K562 (cell line): ENCODE measurements around the gene PIGV. TPM values are rescaled to one million over a fixed set of nuclear protein-coding genes. Genes with fewer than 3 reads are reported as not detected.

Experiments used
- AFF4 ChIP-seq: sonication (generic); formaldehyde crosslinking; IDR thresholded peaks from 2 replicates; pipeline ENCODE4 v1.8.0; 2023; ENCODE audit warnings: mild to moderate bottlenecking, missing genetic modification reagents
- CEBPB ChIP-seq: fragments of 450-650 bp; IDR thresholded peaks from 2 replicates; pipeline ENCODE4 v1.6.1; 2016; ENCODE audit warnings: missing genetic modification characterization, missing compliant biosample characterization
- EHMT2 ChIP-seq: fragments of 450-650 bp; IDR thresholded peaks from 2 replicates; pipeline ENCODE4 v1.6.1; 2018; ENCODE audit warnings: antibody characterized with exemption
- ELK3 ChIP-seq: fragments of 450-650 bp; formaldehyde crosslinking; IDR thresholded peaks from 2 replicates; pipeline ENCODE4 v1.4.0; 2020; ENCODE audit warnings: mild to moderate bottlenecking
- IFI16 ChIP-seq: fragments of 250-450 bp; sonication (Bioruptor Pico); IDR thresholded peaks from 2 replicates; pipeline ENCODE4 v2.1.2; 2022; ENCODE audit warnings: mild to moderate bottlenecking, inconsistent platforms
- JUN ChIP-seq, 2 experiments: sonication (generic) in 1 of 2; formaldehyde crosslinking in 1 of 2; IDR thresholded peaks; 2 replicates each; pipeline versions ENCODE4 v1.6.1 to v1.8.0; 2012 to 2022; ENCODE audit warnings: borderline replicate concordance in 2 of 2, mild to moderate bottlenecking in 2 of 2, improper control_type of control experiment in 1 of 2, low read depth in 1 of 2, low read length in 1 of 2, missing genetic modification reagents in 1 of 2
- MAFK ChIP-seq: IDR thresholded peaks from 2 replicates; pipeline ENCODE4 v1.6.1; 2011; ENCODE audit warnings: low read length, improper control_type of control experiment
- MCM2 ChIP-seq: fragments of 450-650 bp; IDR thresholded peaks from 2 replicates; pipeline ENCODE4 v1.6.1; 2017; ENCODE audit warnings: low read depth, mild to moderate bottlenecking
- MEIS2 ChIP-seq: fragments of 450-650 bp; IDR thresholded peaks from 2 replicates; pipeline ENCODE4 v1.6.1; 2014; ENCODE audit warnings: mild to moderate bottlenecking; ENCODE audit not compliant: partially characterized antibody
- MNT ChIP-seq, 2 experiments: fragments of 450-650 bp; conservative IDR thresholded peaks; 2 replicates each; pipeline ENCODE4 v1.6.1; 2017; ENCODE audit warnings: mild to moderate bottlenecking in 2 of 2, moderate library complexity in 2 of 2
- NR1H2 ChIP-seq: sonication (generic); formaldehyde crosslinking; IDR thresholded peaks from 2 replicates; pipeline ENCODE4 v1.4.0; 2020; ENCODE audit warnings: mild to moderate bottlenecking, missing genetic modification reagents
- PRDM10 ChIP-seq: fragments of 450-650 bp; IDR thresholded peaks from 2 replicates; pipeline ENCODE4 v1.6.1; 2018; ENCODE audit not compliant: partially characterized antibody
- SNAPC5 ChIP-seq: fragments of 250-450 bp; sonication (Bioruptor Pico); IDR thresholded peaks from 2 replicates; pipeline ENCODE4 v1.8.0; 2021; ENCODE audit warnings: moderate library complexity, mild to moderate bottlenecking, inconsistent platforms
- STAT5A ChIP-seq: IDR thresholded peaks from 2 replicates; pipeline ENCODE4 v1.6.1; 2012; ENCODE audit warnings: low read length, inconsistent platforms, borderline replicate concordance
- U2AF1 ChIP-seq: fragments of 200-400 bp; formaldehyde crosslinking; optimal IDR thresholded peaks from 2 replicates; pipeline ENCODE3; 2017; ENCODE audit warnings: mild to moderate bottlenecking, low read depth, low read length, moderate library complexity
- ZFX ChIP-seq: sonication (generic); formaldehyde crosslinking; IDR thresholded peaks from 2 replicates; pipeline ENCODE4 v1.8.0; 2022; ENCODE audit warnings: mild to moderate bottlenecking, missing genetic modification reagents, moderate library complexity
- polyA plus RNA-seq, 8 experiments: library from polyadenylated mRNA; depleted of rRNA in 4 of 8; stranded (reverse) in 5 of 8; unstranded in 3 of 8; fragments of >200 nt; fragmentation: Nextera tagmentation in 2 of 8; fragmentation: Illumina TruSeq in 1 of 8; extraction: Ambion mirVana in 2 of 8; extraction: Trizol in 1 of 8; gene quantifications; 2 replicates each; pipeline versions ENCODE4 v1.2.1 to v1.2.3, GENCODE V29; 2011 to 2014; ENCODE audit warnings: inconsistent platforms in 1 of 8, missing spikeins in 1 of 8
- total RNA-seq, 7 experiments: library from RNA; depleted of rRNA in 6 of 7; stranded (reverse); fragments of >200 nt in 6 of 7; fragmentation: Illumina TruSeq in 2 of 7; extraction: Trizol in 2 of 7; gene quantifications; 2 replicates each; pipeline versions ENCODE4 v1.2.1 to v1.2.3, GENCODE V29; 2011 to 2021; ENCODE audit warnings: low replicate concordance in 1 of 7

Gene PIGV
- total and polyA plus RNA-seq, 9 of the 15 experiments (the other 6 are each of a cell fraction or from before 2014, with no cell fraction given) = 8.4 to 21.8 (median 11.7) TPM

- TF ChIP-seq NR1H2 (CRISPR knock-in tag) = no peak
- peak; percentile 40; the same call in 1 of the 2 replicates for TF ChIP-seq AFF4 (CRISPR knock-in tag)
- TF ChIP-seq ELK3 = no peak
- TF ChIP-seq PRDM10 = peak; percentile 83
- TF ChIP-seq EHMT2 = peak; percentile 63; the same call in 1 of the 2 replicates
- TF ChIP-seq MCM2 = no peak
- TF ChIP-seq SNAPC5 = no peak
- peak; percentile 64 for TF ChIP-seq ZFX (CRISPR knock-in tag)
- TF ChIP-seq U2AF1 = no peak
- TF ChIP-seq JUN (IDR thresholded peaks at IDR 0.05; ENCODE audit: borderline replicate concordance, low read depth, low read length) = no peak
- no peak for TF ChIP-seq JUN (CRISPR knock-in tag; IDR thresholded peaks at IDR 0.05; ENCODE audit: borderline replicate concordance)
- no peak for TF ChIP-seq IFI16 (CRISPR knock-in tag)
- no peak for TF ChIP-seq CEBPB (tag)
- TF ChIP-seq STAT5A = 0 out of 2 replicates have a peak, but pooled peaks have one; percentile 7
- TF ChIP-seq MAFK = 0 out of 2 replicates have a peak, but pooled peaks have one; percentile 8
- no peak for TF ChIP-seq MEIS2
- TF ChIP-seq MNT (conservative IDR thresholded peaks at IDR 0.05) = no peak; a peak in 1 of 4 replicates
These were observed 3.5 kb upstream of the PIGV start (continued) for GRCh38 chr1:26784023-26784871.
